OCI-LY7 (cell line): Measurements from ENCODE around the gene ABHD16B. TPM values are rescaled to one million over a fixed set of nuclear protein-coding genes. Genes with fewer than 3 reads are reported as not detected.

Experiments used
- BruUV-seq: library from RNA; stranded (reverse); fragments of 400-500 nt; replicated peaks from 2 replicates; lab custom pipeline; 2021; lab: Mats Ljungman, UMichigan
- CTCF ChIA-PET: fragments of 300-600 bp; sonication (Branson Sonifier 250); formaldehyde crosslinking; loops from one replicate; lab custom pipeline; 2022; ENCODE audit warnings: antibody characterized with exemption; ENCODE audit not compliant: unreplicated experiment; lab: Charles Lee
- POLR2A ChIA-PET: fragments of 300-600 bp; sonication (Branson Sonifier 250); formaldehyde crosslinking; loops from one replicate; lab custom pipeline; 2022; ENCODE audit warnings: antibody characterized with exemption; lab: Charles Lee
- DNase-seq: peaks from one replicate; pipeline ENCODE4 v3.0.0-alpha.2; 2015; ENCODE audit warnings: low spot score
- H2AFZ ChIP-seq: fragments of 200-600 bp; sonication (generic), shearing (Covaris generic); 2 replicates; pipeline ENCODE4 v1.6.1; 2014; ENCODE audit warnings: mild to moderate bottlenecking, antibody characterized with exemption, low read length, moderate library complexity
- H3K27ac ChIP-seq: fragments of 200-600 bp; sonication (generic); 2 replicates; pipeline ENCODE4 v1.5.1; 2014; ENCODE audit warnings: mixed run types, low read depth, mild to moderate bottlenecking, moderate library complexity, low read length, inconsistent platforms; ENCODE audit not compliant: poor library complexity, severe bottlenecking
- H3K36me3 ChIP-seq: fragments of 200-600 bp; sonication (generic); 2 replicates; pipeline ENCODE4 v1.6.1; 2014; ENCODE audit warnings: mild to moderate bottlenecking, antibody characterized with exemption, low read length, moderate library complexity, mixed read lengths; ENCODE audit not compliant: insufficient read depth
- H3K4me1 ChIP-seq: fragments of 200-600 bp; sonication (generic); 2 replicates; pipeline ENCODE4 v1.5.1; 2014; ENCODE audit warnings: mild to moderate bottlenecking, low read length; ENCODE audit not compliant: insufficient read depth, poor library complexity, severe bottlenecking
- H3K4me2 ChIP-seq: fragments of 200-600 bp; sonication (generic); 2 replicates; pipeline ENCODE4 v1.6.1; 2014; ENCODE audit warnings: mild to moderate bottlenecking, low read length
- H3K4me3 ChIP-seq: fragments of 200-600 bp; sonication (generic); 2 replicates; pipeline ENCODE4 v1.5.1; 2014; ENCODE audit warnings: mild to moderate bottlenecking, low read depth, low read length; ENCODE audit not compliant: poor library complexity, severe bottlenecking
- H3K79me2 ChIP-seq: fragments of 200-600 bp; sonication (generic); 2 replicates; pipeline ENCODE4 v1.6.1; 2016; ENCODE audit warnings: low read depth, mild to moderate bottlenecking, low read length, moderate library complexity, mixed read lengths; ENCODE audit not compliant: insufficient read depth
- H3K9me2 ChIP-seq: fragments of 200-600 bp; sonication (generic); 2 replicates; pipeline ENCODE4 v1.6.1; 2016; ENCODE audit warnings: mild to moderate bottlenecking, low read length, mixed read lengths; ENCODE audit not compliant: insufficient read depth
- H3K9me3 ChIP-seq: fragments of 200-600 bp; sonication (generic); 2 replicates; pipeline ENCODE4 v1.6.1; 2014; ENCODE audit warnings: mild to moderate bottlenecking, mixed run types, low read length, mixed read lengths
- H4K20me1 ChIP-seq: fragments of 200-600 bp; sonication (generic); 2 replicates; pipeline ENCODE4 v1.6.1; 2014; ENCODE audit warnings: mild to moderate bottlenecking, antibody characterized with exemption, low read length, moderate library complexity, mixed read lengths; ENCODE audit not compliant: insufficient read depth
- CTCF ChIP-seq: fragments of 200-600 bp; sonication (generic); conservative IDR thresholded peaks from 2 replicates; pipeline ENCODE4 v1.5.1; 2014; ENCODE audit warnings: mild to moderate bottlenecking, antibody characterized with exemption, low read length, moderate library complexity, mixed read lengths
- EZH2phosphoT487 ChIP-seq: fragments of 200-600 bp; sonication (generic); IDR thresholded peaks from 2 replicates; pipeline ENCODE4 v1.6.1; 2018; ENCODE audit warnings: low read depth, borderline replicate concordance, mild to moderate bottlenecking, mixed run types, antibody characterized with exemption, low read length, moderate library complexity, mixed read lengths
- intact Hi-C: fragments of 100-400 bp; cut with micrococcal nuclease; formaldehyde crosslinking; loops from one replicate; pipeline ENCODE4 v1.10.0; 2022; ENCODE audit not compliant: unreplicated experiment
- total RNA-seq, 2 experiments: library from RNA; depleted of rRNA in 1 of 2; stranded (reverse); fragments of >200 nt in 1 of 2; shearing (Covaris generic) in 1 of 2; gene quantifications; 2 replicates each; pipeline ENCODE4 v1.2.3, GENCODE V29; 2014 to 2022

Gene ABHD16B
- total RNA-seq, 2 experiments from 2014 or later, result 0.29 TPM; not detected in 1

- Histone ChIP-seq H3K9me2 (no peaks in the 10 kb centered on the region), H3K9me3 (no peaks in the 10 kb centered on the region), H3K4me3 (no peak overlapping the region), H4K20me1 (peaks cover 14% of the 10 kb centered on the region), H3K4me1 (peaks cover 11% of the 10 kb centered on the region), H3K4me2 (no peak overlapping the region), H3K27ac (no peak overlapping the region), H2AFZ (no peak overlapping the region), H3K36me3 (peaks cover 16% of the 10 kb centered on the region; the same call in 1 of the 2 replicates), H3K79me2 (peaks cover 44% of the 10 kb centered on the region)
- intact Hi-C loops, result loop anchor here (5.0 kb wide), 1 partner anchor 362 kb away; the partner anchor contains the start of gene PTK6
- no TSS peak for BruUV-seq
- DNase-seq, result no peak
- TF ChIP-seq EZH2phosphoT487 (no peak), CTCF (no peak)
- ChIA-PET CTCF (no interaction called here), POLR2A (no interaction called here)
Observed at GRCh38 chr20:63898882-63899558, 37.7 kb downstream of the ABHD16B start.

- BruUV-seq, result no TSS peak
- POLR2A ChIA-PET, result no interaction called here
- H3K4me2 ChIP-seq, result no peak overlapping the region
Observed at GRCh38 chr20:63900413-63900812, 39.1 kb downstream of the ABHD16B start.

More at GRCh38 chr20:63900413-63900812, 39.1 kb downstream of the ABHD16B start:
- Histone ChIP-seq H3K27ac (no peak overlapping the region), H3K9me2 (no peaks in the 10 kb centered on the region), H3K36me3 (peaks cover 16% of the 10 kb centered on the region; the same call in 1 of the 2 replicates), H3K4me3 (no peak overlapping the region), H4K20me1 (peaks cover 14% of the 10 kb centered on the region), H2AFZ (no peak overlapping the region), H3K4me1 (peaks cover 11% of the 10 kb centered on the region), H3K79me2 (peaks cover 44% of the 10 kb centered on the region), H3K9me3 (no peaks in the 10 kb centered on the region)
- TF ChIP-seq EZH2phosphoT487 (no peak), CTCF (no peak)
- intact Hi-C loops, result no loop called here
- CTCF ChIA-PET, result no interaction called here
- no peak for DNase-seq
